NCI-H1092 (cell line): Measurements from ENCODE around the gene GRIK4.
A peak's percentile ranks its signal among the peaks of the same experiment; 100 is the strongest.

Experiments used
- DNase-seq: peaks from one replicate; lab custom pipeline; 2025; lab: John Stamatoyannopoulos, UW

The GRIK4 gene

DNA sequence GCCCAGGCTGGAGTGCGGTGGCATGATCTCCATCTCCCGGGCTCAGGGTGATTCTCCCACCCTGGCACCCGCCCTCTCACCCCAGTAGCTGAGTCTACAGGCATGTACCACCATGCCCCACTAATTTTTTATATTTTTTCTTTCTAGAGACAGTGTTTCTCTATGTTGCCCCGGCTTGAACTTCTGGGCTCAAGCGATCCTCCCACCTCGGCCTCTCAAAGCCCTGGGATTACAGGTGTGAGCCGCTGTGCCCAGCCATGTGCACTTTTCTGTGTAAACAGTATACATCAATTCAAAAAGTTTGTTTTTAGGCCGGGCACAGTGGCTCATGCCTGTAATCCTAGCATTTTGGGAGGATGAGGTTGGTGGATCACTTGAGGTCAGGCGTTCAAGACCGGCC is 14.7 kb downstream of the GRIK4 start:
- DNase-seq = no peak

DNA sequence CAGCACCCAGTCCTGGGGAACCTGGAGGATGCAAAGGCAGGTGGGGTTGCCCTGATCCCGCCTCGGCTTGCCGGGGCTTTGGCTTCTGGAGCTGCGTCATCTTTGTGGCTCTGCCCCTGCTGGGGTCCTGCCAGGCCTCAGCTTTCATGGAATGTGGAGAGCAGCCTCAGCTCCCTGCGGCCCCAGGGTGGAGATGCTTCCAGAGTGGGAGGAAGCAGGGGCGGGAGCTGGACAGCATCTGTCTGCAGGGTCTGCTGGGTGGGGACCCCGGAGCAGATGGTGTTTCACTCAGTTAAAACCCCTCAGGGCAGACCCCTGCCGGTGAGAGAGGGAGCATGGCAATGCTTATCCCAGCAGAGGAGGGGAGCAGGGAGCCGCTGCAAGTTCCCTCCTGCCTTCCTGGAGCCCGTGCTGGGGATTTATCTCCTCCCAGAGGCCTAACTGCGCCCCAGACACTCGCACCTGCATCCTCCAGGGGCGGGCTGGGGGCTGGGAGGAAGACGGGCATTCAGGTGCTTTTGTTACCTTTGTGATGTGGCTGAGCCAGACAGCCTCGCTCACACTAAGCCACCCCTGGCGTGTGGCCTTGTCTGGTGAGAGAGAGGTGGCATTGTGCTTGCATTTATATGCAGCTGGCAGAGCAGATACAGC is 15.7 kb downstream of the GRIK4 start:
- no peak for DNase-seq

- no peak for DNase-seq
Observed at GRCh38 chr11:120528749-120529148, 17.2 kb downstream of the GRIK4 start.

GRCh38 chr11:120529214-120529613 is 17.7 kb downstream of the GRIK4 start:
- no peak for DNase-seq

DNA sequence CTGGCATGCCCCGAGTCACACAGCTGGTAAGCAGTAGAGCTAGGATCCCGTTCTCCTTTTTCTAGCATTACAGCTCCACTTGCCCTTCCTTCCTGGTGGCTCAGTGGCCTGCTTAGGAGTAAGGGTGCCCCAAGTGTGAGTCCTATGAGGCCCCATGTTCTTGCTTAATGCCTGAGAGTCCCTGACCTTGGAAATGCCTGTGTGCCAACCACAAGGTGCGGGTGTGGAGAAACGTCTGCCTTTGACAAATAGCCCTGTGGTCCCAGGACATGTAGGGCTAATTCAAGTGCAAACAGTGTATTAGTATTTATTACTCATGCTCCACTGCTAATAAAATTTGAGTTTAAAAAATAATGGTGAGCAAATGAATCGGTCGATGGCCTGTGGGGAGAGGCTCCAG is 18.4 kb downstream of the GRIK4 start:
- DNase-seq = no peak

- no peak for DNase-seq
Observed at GRCh38 chr11:120532082-120532831, 20.7 kb downstream of the GRIK4 start.

- no peak for DNase-seq
Observed at GRCh38 chr11:120532832-120533196, 21.3 kb downstream of the GRIK4 start.

DNA sequence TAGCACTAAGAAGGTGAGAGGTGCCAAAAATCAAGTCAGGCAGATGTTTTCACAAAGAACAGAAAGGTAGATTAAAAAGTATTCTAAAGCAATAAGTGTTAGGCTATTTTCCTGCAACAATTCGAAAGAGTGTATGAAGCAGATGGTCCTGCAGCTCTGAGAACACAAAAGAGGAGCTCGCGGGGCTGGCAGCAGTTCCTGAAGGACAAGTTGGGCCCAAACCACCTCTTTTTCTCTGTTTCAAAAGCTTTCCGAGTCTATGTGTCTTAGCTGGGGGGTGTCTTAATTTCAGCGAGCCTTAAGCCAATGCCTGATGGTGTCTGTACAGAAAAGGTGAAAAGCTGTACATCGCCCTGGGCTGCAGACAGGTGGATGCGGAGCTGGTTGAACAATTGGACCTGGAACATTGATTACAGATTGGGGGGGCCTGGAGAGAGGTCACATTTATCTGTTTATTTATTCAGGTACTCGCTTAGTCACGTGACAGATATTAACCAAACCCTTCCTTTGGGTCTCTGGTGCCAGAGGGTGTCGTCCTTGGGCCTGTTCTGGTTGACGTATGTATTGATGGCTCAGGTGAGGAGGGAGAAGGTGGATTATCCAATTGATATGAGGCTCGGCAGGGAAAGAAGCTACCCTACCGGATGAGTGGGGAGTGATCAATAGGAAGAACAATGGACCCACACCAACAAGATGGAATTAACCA is 24.7 kb downstream of the GRIK4 start:
- DNase-seq = no peak

DNA sequence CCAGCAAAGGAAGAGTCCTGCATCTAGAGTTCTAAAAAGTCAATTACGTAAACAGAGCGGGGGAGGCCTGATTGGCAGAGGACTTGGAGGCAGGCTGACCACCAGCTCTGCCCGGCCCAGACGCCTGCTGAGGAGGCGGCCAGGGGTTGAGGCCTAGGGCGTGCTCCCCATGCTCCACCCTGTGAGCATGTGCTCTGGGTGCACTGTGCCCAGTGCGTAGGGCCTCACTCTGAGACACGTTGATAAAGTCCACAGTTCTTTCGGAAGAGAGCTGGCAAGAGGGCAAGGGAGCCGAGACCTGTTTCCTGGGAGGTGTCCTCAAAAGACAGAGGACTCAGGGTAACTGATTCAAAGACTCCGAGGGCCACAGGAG is 25.2 kb downstream of the GRIK4 start:
- no peak for DNase-seq

- no peak for DNase-seq
Observed at GRCh38 chr11:120537996-120538395, 26.4 kb downstream of the GRIK4 start.

- DNase-seq = no peak
Observed at GRCh38 chr11:120538707-120539106, 27.2 kb downstream of the GRIK4 start.

DNA sequence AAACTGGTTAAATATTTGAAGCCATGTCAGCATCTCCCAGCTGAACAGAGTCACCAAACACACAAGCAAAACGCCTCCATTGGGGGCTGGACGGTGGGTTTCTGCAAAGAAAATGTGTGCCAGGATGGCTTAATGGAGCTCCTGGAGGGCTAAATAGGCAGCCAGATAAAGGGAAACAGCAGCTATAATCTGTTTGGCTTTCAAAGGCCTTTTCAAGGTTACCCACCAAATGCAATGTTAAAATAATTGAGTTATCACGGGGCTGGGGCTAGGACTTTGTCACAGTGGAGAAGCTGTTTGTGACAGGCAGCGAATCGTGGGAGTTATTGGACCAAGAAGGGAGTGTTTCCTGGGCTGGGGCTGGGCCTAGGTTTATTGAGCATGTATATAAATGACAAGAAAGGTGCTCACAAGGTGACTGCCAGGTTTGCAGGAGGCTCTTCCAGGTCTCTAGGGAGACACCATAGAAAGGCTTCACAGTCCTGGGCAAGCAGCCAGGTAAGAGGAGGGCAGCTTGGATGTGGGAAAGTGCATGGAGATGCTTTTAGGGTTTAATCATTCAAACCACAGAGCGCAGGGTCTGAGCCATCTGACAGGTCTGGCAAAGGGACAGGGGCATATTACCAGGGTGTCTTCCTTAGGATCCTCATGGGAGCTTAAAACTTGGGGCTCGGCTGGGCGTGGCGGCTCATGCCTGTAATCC is 28.3 kb downstream of the GRIK4 start:
- DNase-seq = peak; percentile 71

- no peak for DNase-seq
Observed at GRCh38 chr11:120540744-120541465, 29.4 kb downstream of the GRIK4 start.

DNA sequence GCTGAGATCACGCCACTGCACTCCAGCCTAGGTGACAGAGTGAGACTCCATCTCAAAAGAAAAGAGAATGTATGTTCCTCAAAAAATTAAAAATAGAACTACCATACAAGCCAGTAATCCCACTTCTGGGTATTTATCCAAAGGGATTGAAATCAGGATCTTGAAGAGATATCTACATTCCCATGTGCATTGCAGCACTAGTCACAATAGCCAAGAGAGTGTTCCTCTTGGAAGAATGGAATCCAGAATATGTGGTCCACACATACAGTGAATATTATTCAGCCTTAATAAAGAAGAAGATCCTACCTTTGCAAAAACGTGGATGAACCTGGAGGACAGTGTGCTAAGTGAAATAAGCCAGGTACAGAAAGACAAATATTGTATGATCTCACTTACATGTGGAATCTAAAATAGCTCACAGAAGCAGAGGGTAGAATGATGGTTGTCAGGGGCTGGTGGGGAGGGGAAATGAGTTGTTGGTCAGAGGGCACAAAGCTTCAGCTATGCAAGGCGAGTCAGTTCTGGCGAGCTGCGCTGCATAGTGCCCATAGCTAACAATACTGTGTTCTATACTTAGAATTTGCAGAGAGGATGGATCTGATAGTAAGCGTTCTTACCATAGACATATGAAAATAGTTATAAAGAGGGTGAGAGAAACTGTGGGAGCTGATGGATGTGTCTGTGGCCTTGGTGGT is 32.1 kb downstream of the GRIK4 start:
- no peak for DNase-seq

DNA sequence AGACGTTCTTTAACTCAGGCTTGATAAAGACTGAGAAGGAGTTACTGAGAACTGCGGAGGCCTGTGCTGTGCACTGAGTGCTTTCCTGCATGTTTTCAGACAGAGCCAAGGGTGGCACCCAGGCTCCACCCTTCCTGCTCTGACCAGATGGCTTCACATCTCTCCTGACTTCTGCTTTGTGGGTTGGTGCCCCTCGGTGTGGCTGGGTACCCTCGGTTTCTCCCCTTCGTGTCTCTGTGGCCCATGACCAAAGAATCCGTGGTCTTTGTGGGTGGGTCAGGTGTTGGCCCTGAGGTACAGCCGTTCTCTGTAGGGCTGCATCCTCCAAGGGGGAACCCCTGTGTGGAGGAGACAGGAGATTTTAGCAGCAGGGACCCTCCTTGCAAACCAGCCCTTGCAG is 34.3 kb downstream of the GRIK4 start:
- DNase-seq = no peak

DNA sequence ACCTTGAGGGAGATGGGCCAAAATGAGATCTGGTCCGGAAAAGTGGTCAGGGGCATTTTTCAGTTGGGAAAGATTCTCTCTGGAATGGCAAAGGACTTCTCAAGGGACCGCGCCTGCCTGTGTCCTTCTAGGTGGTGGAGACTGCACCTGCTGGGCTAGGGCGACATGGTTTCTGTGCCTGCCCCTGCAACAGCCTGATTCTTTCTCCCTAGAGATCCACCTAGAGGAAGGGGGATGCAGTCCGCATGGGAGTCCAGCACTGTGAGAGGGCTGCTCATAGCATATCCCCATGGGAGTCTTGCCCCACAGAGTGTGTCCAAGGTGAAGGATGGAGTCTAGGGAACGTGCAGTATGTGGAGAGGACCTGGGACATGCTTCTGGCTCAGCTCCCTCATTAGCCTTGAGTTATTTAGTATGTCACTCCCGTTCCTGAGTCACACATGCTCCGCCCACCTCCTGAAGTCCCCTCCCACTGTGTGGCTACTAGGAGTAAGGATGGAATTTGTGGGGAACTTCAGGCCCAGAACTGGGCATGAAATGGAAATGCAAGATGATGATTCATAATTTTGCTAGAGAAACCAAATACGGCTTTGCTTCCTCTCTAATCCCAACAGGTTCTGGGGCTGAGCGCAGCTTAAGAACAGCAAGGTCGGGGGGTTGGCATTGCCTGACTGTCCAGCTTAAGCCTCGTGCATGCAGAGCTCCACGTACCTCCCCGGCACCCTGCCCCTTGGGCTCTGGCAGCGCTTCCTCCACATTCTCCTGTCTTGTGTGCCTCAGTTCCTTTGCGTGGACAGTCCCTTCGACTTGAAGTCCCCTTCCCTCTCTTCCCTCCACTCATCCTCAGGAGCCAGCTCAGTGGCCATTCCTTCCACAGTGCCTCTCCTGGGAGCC is 35.0 kb downstream of the GRIK4 start:
- no peak for DNase-seq

DNA sequence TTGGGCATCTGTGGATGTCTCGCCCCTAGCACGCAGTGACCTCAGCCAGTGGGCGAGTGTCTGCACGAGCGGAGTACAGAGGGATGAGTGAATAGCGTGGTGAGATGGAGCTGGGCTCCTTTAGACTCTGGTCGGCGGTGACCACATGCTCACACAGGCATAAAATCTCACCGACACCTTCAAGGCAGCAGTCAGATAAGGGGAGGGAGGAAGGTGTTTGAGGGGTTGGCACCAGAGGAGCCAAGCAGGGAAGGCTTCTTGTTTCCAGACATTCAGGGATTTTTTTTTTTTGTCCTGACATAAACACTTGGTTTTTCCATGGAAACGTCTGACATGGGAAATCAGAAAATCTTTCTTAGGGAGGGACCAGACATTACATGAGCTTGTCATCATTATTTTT is 35.8 kb downstream of the GRIK4 start:
- DNase-seq = no peak

DNA sequence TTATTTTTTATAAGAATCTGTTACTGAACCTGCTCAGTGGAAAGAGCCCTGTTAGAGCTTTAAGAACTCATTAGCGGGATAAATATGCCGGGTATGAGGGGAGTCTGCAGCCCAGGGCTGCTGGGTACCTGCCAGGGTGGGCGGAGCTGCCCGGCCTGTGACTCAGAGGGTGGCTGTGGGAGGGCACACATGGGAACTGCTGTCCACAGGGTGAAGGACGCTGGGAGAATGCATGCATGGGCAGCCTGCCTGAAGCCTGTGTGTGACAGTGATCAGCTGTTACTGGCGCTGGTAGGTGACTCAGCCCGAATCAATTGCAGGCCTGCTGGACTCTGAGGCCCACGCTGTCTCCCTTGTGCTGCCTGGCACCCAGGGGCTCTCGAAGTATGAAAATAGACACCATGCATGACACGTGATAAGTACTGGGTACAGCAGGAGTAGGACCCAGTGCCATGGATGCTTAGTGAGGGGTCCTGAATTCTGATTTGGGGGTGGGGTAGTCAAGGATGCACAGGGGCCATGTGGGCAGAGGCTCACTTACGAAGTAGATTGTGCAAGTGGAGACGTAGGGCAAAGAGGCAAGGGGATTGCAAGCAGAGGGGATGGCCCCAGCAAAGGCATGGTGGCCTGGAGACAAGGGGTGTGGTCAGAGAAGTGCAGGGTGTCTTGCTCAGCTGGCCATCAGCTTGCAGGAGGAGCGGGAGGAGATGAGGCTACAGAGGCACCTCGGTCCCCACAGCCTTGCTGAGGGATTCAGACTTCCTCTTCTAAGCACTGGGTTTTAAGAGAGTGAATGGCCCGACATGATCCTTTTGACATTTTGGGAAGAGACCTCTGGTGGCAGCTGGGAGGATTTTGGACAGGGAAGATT is 36.5 kb downstream of the GRIK4 start:
- DNase-seq = peak; percentile 88

DNA sequence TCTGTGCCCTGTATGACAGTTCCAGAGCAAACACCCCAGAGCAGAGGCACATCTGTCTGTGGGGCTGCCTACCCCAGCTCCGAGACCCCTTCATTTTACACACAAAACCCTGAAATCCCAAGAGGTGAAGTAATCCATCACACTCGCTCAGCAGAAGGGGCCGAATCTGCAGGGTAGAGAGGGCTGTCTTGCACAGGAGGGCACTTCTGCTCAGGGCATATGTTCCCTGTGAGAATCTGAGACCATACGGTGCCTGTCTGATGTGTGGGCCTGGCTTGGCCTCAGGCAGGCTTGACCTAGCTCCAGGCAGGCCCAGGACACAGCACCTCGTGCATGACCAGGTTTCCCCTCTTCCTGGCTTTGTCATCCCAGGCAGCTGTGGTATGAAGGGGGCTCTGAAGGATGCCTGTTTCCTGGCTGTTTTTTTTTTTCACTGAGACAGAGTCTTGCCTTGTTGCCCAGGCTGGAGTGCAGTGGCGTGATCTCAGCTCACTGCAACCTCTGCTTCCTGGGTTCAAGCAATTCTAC is 37.2 kb downstream of the GRIK4 start:
- DNase-seq = no peak
